OCI-LY3 (cell line): ENCODE measurements around the gene KLHL1.

Experiments
- H2AFZ ChIP-seq: fragments of 200-600, 300-600 bp; shearing (Covaris generic); 2 replicates; pipeline ENCODE4 v1.6.0; 2014; ENCODE audit warnings: antibody characterized with exemption, low read depth, low read length
- H3K27ac ChIP-seq: fragments of 200-600, 300-600 bp; sonication (generic); 2 replicates; pipeline ENCODE4 v1.5.1; 2014; ENCODE audit warnings: mild to moderate bottlenecking, low read length, moderate library complexity, mixed read lengths
- H3K27me3 ChIP-seq: fragments of 200-600, 300-600 bp; sonication (generic); 2 replicates; pipeline ENCODE4 v1.6.1; 2014; ENCODE audit warnings: low read depth, low read length, mixed read lengths
- H3K36me3 ChIP-seq: fragments of 200-600, 300-600 bp; sonication (generic); replicated peaks from 2 replicates; pipeline ENCODE3; 2014; ENCODE audit warnings: low read depth, low read length, mixed read lengths
- H3K4me1 ChIP-seq: fragments of 300-600, 200-600 bp; sonication (generic); 2 replicates; pipeline ENCODE4 v1.6.1; 2014; ENCODE audit warnings: low read length, mixed read lengths
- H3K4me2 ChIP-seq: fragments of 200-600, 300-600 bp; sonication (generic); 2 replicates; pipeline ENCODE4 v1.6.1; 2014; ENCODE audit warnings: low read length, mixed read lengths
- H3K4me3 ChIP-seq: fragments of 300-600, 200-600 bp; sonication (generic); 2 replicates; pipeline ENCODE4 v1.5.1; 2014; ENCODE audit warnings: antibody characterized with exemption, mild to moderate bottlenecking, low read length, moderate library complexity
- H3K79me2 ChIP-seq: fragments of 300-600, 200-600 bp; shearing (Covaris generic); 2 replicates; pipeline ENCODE4 v1.6.1; 2014; ENCODE audit warnings: mild to moderate bottlenecking, low read length, mixed read lengths
- H3K9ac ChIP-seq: fragments of 300-600, 200-600 bp; shearing (Covaris generic); 2 replicates; pipeline ENCODE4 v1.6.0; 2014; ENCODE audit warnings: mild to moderate bottlenecking, low read length, moderate library complexity
- H3K9me3 ChIP-seq: fragments of 200-600, 300-600 bp; shearing (Covaris generic); 2 replicates; pipeline ENCODE4 v1.6.1; 2014; ENCODE audit warnings: low read length, mixed read lengths; ENCODE audit not compliant: insufficient read depth
- H4K20me1 ChIP-seq: fragments of 200-600, 300-600 bp; sonication (generic); 2 replicates; pipeline ENCODE4 v1.6.1; 2016; ENCODE audit warnings: low read length, mixed read lengths; ENCODE audit not compliant: insufficient read depth
- EZH2phosphoT487 ChIP-seq: fragments of 200-600 bp; shearing (Covaris generic); IDR thresholded peaks from 2 replicates; pipeline ENCODE4 v1.6.1; 2018; ENCODE audit warnings: antibody characterized with exemption, mixed run types, low read depth
- TF ChIP-seq, protein P1 (sequence below): fragments of 200-600, 300-600 bp; sonication (generic); IDR thresholded peaks from 2 replicates; pipeline ENCODE4 v1.5.1; 2014; ENCODE audit warnings: antibody characterized with exemption, low read length, low read depth

KLHL1 gene

DNA sequence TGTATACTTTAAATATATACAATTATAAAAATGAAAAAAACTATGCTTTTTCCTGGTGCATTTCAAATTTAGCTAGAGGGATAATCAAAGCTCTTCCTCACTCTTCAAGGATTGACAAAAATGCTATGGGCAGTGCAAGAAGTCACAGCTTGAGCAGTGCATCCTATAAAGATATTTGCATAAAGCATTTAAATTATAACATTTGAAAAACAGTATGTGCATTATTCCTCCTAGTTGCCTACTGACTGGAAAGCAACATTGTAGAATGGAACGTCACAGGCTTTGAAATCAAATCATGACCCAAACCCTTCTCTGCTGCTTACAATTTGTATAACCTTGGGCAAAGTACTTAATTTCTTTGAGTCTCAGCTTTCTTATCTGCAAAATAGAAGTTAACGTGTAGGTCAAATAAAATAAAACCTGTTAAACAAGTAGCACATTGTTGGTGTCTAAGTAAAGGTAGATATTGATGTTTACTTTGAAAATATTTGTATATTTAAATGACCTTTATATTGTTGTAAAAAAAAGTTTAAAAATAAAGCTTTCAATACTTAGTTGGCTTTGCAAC is 9.2 kb upstream of the KLHL1 start:
- Histone ChIP-seq H3K9ac (no peak overlapping the region), H3K4me1 (peaks cover 5% of the 10 kb centered on the region), H3K4me2 (no peak overlapping the region), H3K79me2 (no peaks in the 10 kb centered on the region), H3K27me3 (no peaks in the 10 kb centered on the region), H3K27ac (no peak overlapping the region), H3K36me3 (no peaks in the 10 kb centered on the region), H4K20me1 (no peaks in the 10 kb centered on the region), H2AFZ (no peak overlapping the region), H3K4me3 (no peak overlapping the region), H3K9me3 (no peaks in the 10 kb centered on the region)
- TF ChIP-seq EZH2phosphoT487, result no peak
- TF ChIP-seq, protein P1, sequence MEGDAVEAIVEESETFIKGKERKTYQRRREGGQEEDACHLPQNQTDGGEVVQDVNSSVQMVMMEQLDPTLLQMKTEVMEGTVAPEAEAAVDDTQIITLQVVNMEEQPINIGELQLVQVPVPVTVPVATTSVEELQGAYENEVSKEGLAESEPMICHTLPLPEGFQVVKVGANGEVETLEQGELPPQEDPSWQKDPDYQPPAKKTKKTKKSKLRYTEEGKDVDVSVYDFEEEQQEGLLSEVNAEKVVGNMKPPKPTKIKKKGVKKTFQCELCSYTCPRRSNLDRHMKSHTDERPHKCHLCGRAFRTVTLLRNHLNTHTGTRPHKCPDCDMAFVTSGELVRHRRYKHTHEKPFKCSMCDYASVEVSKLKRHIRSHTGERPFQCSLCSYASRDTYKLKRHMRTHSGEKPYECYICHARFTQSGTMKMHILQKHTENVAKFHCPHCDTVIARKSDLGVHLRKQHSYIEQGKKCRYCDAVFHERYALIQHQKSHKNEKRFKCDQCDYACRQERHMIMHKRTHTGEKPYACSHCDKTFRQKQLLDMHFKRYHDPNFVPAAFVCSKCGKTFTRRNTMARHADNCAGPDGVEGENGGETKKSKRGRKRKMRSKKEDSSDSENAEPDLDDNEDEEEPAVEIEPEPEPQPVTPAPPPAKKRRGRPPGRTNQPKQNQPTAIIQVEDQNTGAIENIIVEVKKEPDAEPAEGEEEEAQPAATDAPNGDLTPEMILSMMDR, result no peak

DNA sequence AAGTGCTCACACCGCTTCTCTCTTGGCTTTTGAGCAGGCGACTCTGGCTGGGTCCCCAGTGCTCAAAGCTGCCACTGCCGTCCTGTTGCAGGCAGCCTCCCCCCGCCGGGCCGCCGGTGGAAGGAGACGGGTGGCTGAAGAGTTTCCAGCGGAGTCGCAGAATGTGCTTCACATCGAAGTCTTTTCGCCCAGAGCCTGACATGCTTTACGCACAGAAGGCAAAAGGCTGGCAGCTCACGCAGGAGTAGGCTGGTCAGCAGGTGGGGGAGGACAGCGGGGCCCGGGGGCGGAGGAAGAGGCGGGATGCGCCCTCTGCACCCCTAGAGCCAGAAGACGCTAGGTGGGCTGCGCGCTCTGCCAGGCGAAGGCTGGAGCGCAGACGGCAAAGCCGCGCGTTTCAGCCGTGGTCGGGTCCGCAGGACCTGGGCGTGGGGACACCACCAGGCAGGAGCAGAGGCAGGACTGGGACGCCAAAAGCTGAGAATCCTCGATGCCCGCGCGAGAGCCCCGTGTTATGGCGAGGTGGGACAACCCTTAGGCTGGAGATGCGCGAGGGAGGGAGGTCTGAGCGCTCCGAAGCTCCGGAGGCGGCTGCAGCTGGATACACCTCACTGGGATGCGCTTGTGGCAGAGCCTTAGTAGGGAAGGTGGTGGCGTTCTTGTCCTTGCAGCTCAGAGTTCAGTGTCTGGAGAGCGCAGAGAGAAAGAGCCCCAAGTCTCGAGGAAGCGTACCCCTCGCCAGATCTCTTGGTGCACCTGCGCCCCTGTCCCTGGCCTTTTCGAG is 562 bp downstream of the KLHL1 start, which contains the start of gene ATXN8OS:
TSS of gene ATXN8OS (plus strand) at position 329 of the 784 bp plus-strand sequence.
- Histone ChIP-seq H3K4me3 (no peak within 1 kb of the TSS), H3K4me2 (no peak within 1 kb of the TSS), H3K36me3 (no peaks in the 10 kb centered on the region), H3K27me3 (no peaks in the 10 kb centered on the region), H3K4me1 (no peaks in the 10 kb centered on the region), H3K27ac (no peak within 1 kb of the TSS), H3K79me2 (no peaks in the 10 kb centered on the region), H2AFZ (no peak within 1 kb of the TSS), H3K9me3 (no peaks in the 10 kb centered on the region), H4K20me1 (no peaks in the 10 kb centered on the region), H3K9ac (no peak within 1 kb of the TSS)
- TF ChIP-seq, protein P1, result no peak
- no peak for TF ChIP-seq EZH2phosphoT487

DNA sequence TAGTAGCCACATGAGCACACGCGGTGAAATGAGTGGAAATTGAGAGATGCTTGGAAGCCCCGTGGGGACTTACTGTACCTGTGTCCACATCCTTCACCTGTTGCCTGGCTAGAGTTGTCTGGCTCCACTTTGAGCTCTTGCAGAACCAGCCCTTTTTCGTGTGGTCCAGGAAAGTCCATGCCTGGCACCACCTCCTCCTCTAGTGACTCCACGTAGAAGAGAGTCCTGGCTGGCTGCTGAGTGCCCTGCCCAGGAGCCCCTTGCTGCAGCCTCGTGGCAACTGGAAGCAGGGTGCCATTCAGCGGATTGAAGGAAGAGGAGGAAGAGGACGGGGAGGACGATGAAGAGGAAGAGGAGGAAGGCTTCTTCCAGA is 1.1 kb downstream of the KLHL1 start:
- Histone ChIP-seq H3K9me3 (no peaks in the 10 kb centered on the region), H3K79me2 (no peaks in the 10 kb centered on the region), H3K4me1 (no peaks in the 10 kb centered on the region), H3K36me3 (no peaks in the 10 kb centered on the region), H3K4me2 (no peak overlapping the region), H3K27ac (no peak overlapping the region), H3K4me3 (no peak overlapping the region), H3K9ac (no peak overlapping the region), H3K27me3 (no peaks in the 10 kb centered on the region), H2AFZ (no peak overlapping the region), H4K20me1 (no peaks in the 10 kb centered on the region)
- TF ChIP-seq EZH2phosphoT487, result no peak
- TF ChIP-seq, protein P1, result no peak

DNA sequence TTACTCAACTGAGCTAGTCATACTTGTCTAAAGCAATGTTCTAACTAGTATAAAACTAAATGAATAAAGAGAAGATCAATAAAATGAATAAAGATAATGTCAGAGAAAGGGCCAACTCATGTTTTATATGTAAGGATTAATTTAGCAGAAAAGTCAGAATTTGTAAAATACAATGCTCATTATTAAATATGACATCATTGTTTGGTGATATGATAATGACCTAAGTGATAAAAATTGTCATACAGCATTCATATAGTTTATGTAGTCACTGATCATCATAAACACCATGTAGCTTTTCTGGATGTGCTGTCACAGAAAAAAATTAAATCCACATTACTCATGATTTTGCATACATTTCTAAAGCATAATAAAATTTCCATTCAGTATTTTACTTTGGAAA is 3.8 kb downstream of the KLHL1 start:
- TF ChIP-seq, protein P1, result no peak
- no peak for TF ChIP-seq EZH2phosphoT487
- Histone ChIP-seq H3K9ac (no peak overlapping the region), H3K4me2 (no peak overlapping the region), H3K4me3 (no peak overlapping the region), H4K20me1 (no peaks in the 10 kb centered on the region), H2AFZ (no peak overlapping the region), H3K27ac (no peak overlapping the region), H3K36me3 (no peaks in the 10 kb centered on the region), H3K9me3 (no peaks in the 10 kb centered on the region), H3K4me1 (no peaks in the 10 kb centered on the region), H3K27me3 (no peaks in the 10 kb centered on the region), H3K79me2 (no peaks in the 10 kb centered on the region)
